Retinal pigment epithelial cell (primary cell): Measurements from ENCODE around the gene FKBP4.

ENCODE experiments used
- DNase-seq: peaks from one replicate; pipeline ENCODE4 v3.0.0-alpha.2; 2010; ENCODE audit warnings: low read depth
- H3K4me3 ChIP-seq: 2 replicates; pipeline ENCODE4 v1.5.1; 2011; ENCODE audit warnings: mild to moderate bottlenecking, low read length, control low read depth, moderate library complexity
- TF ChIP-seq, protein P1 (sequence below): conservative IDR thresholded peaks from 2 replicates; pipeline ENCODE4 v1.5.1; 2011; ENCODE audit warnings: low read depth, low read length, control low read depth, inconsistent platforms

FKBP4 gene, protein sequence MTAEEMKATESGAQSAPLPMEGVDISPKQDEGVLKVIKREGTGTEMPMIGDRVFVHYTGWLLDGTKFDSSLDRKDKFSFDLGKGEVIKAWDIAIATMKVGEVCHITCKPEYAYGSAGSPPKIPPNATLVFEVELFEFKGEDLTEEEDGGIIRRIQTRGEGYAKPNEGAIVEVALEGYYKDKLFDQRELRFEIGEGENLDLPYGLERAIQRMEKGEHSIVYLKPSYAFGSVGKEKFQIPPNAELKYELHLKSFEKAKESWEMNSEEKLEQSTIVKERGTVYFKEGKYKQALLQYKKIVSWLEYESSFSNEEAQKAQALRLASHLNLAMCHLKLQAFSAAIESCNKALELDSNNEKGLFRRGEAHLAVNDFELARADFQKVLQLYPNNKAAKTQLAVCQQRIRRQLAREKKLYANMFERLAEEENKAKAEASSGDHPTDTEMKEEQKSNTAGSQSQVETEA

DNA sequence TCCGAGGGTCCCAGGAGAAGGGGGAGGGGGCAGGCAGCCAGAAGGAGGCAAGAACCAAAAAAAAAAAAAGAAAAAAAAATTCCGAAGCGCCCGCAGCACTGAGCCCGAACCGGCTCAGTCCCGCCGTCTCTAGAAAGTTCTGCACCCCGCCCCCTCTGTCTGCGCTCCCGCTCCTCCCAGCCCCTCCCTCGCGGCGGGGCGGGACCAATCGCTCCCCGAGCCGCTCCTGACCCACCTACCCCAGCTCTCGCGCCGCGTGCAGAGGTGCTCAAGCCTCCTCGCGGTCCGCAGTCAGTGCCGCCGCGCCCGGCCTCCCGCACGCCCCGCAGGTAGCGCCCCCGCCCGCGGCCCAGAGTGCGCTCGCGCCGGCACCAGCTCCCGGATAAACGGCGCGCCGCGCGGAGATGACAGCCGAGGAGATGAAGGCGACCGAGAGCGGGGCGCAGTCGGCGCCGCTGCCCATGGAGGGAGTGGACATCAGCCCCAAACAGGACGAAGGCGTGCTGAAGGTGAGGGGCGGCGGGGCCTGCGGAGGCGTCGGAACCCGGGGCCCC is at the start of gene FKBP4:
Gene FKBP4 (plus strand): TSS at position 235 of the 554 bp plus-strand sequence. CDS start 170 bp downstream, at position 405.
- TF ChIP-seq, protein P1, sequence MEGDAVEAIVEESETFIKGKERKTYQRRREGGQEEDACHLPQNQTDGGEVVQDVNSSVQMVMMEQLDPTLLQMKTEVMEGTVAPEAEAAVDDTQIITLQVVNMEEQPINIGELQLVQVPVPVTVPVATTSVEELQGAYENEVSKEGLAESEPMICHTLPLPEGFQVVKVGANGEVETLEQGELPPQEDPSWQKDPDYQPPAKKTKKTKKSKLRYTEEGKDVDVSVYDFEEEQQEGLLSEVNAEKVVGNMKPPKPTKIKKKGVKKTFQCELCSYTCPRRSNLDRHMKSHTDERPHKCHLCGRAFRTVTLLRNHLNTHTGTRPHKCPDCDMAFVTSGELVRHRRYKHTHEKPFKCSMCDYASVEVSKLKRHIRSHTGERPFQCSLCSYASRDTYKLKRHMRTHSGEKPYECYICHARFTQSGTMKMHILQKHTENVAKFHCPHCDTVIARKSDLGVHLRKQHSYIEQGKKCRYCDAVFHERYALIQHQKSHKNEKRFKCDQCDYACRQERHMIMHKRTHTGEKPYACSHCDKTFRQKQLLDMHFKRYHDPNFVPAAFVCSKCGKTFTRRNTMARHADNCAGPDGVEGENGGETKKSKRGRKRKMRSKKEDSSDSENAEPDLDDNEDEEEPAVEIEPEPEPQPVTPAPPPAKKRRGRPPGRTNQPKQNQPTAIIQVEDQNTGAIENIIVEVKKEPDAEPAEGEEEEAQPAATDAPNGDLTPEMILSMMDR: no peak
- DNase-seq: no peak
- H3K4me3 ChIP-seq: peak within 1 kb of the TSS; percentile 89

DNA sequence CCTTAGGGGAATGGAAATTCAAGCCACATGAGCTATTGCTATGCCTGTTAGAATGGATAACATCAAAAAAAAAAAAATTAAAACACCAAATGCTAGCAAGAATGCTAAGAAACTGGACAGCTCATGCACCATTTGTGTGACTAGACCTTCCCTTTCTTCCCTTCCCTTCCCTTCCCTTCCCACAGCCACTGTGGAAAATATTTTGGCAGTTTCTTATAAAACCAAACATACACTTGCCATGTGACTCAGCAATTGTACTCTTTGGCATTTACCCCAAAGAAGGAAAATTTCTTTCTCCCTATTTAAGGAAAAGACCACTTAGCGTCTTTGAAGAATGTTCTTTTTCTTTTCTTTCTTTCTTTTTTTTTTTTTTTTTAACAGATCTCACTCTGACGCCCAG is 49.1 kb upstream of the FKBP4 start:
- no peak overlapping the region for H3K4me3 ChIP-seq
- TF ChIP-seq, protein P1: no peak
- DNase-seq: no peak

DNA sequence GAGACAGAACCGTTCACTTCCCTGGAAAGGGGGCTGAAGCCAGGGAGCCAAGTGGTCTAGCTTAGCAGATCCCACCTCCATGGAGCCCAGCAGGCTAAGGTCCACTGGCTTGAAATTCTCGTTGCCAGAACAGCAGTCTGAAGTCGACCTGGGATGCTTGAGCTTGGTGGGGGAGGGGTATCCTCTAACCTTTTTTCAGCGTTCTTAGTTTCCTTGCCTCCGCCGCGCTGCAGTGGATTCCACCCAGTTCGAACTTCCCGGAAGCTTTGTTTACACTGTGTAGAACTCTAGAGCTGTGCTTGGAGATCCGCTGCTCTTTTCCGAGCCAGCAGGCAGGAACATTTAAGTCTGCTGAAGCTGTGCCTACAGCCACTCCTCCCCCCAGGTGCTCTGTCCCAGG is 45.2 kb upstream of the FKBP4 start:
- no peak overlapping the region for H3K4me3 ChIP-seq
- no peak for DNase-seq
- TF ChIP-seq, protein P1: no peak

DNA sequence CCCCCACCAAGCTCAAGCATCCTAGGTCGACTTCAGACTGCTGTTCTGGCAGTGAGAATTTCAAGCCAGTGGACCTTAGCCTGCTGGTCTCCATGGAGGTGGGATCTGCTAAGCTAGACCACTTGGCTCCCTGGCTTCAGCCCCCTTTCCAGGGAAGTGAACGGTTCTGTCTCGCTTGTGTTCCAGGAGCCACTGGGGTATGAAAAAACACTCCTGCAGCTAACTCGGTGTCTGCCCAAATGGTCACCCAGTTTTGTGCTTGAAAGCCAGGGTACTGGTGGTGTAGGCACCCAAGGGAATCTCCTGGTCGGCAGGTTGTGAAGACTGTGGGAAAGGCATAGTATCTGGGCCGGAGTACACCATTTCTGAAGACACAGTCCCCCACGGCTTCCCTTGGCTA is 44.6 kb upstream of the FKBP4 start:
- no peak overlapping the region for H3K4me3 ChIP-seq
- no peak for DNase-seq
- TF ChIP-seq, protein P1: no peak

DNA sequence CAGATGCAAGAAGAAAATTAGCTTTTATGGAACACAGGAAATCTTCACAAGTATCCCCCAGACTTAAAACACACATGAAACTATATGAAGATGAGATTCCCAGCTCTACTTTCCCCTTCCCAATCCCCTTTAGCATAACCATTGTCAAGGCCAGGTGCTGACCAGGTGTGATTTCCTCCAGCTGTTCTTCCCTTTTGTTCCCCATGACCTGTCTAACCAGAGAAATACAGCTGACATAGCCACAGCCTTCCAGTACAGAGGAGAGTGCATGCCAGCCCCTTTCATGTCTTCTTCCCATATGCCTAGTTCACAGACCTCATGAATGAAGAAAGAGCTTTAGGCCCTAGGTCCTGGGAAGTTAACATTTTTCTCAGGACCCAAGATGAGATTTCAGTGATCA is 43.5 kb upstream of the FKBP4 start:
- no peak for DNase-seq
- TF ChIP-seq, protein P1: no peak
- no peak overlapping the region for H3K4me3 ChIP-seq

DNA sequence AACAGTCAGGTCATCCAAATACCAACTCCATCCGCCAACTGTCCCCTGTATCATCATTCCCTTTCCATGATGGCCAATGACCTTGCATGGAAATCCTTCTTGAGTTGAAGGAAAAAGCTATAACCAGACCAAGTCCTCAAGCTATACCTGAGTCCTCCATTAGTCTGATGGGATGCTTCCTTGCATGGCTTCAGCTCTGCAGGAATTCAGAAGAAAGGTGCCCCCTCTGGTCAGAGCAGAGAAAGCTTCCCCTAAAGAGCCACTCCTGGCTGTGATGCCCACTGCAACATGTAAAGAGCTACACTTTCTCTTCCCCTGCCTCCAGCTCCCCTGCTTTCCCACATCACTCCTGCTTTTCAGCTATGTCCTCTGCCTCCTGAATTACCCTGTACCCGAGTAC is 43.1 kb upstream of the FKBP4 start:
- TF ChIP-seq, protein P1: no peak
- no peak for DNase-seq
- no peak overlapping the region for H3K4me3 ChIP-seq
